Activated CD8-positive, alpha-beta T cell treated with anti-CD3 and anti-CD28 coated beads for 36 hours (primary cell): ENCODE measurements around the gene EPB41L5. TPM values are rescaled to one million over a fixed set of nuclear protein-coding genes. Genes with fewer than 3 reads are reported as not detected.

Experiments used
- ATAC-seq: fragments of 200-7000 bp; cut with Tn5 transposase; one replicate; pipeline ENCODE4 v1.10.0; 2021; ENCODE audit warnings: mild to moderate bottlenecking, moderate library complexity
- CTCF ChIA-PET: fragments of 350-600 bp; sonication (Branson Sonifier 250); formaldehyde crosslinking; loops from one replicate; lab custom pipeline; 2021; ENCODE audit warnings: antibody characterized with exemption; lab: Charles Lee
- POLR2A ChIA-PET: fragments of 350-600 bp; sonication (Branson Sonifier 250); formaldehyde crosslinking; loops from one replicate; lab custom pipeline; 2021; ENCODE audit warnings: antibody characterized with exemption; lab: Charles Lee
- DNase-seq: peaks from one replicate; pipeline ENCODE4 v3.0.0-alpha.2; 2020
- H3K27ac Mint-ChIP-seq: one replicate; pipeline ENCODE4 v1.8.0; 2021; ENCODE audit warnings: mild to moderate bottlenecking, mixed read lengths
- H3K27me3 Mint-ChIP-seq: one replicate; pipeline ENCODE4 v1.8.0; 2021; ENCODE audit warnings: mixed read lengths
- H3K36me3 Mint-ChIP-seq: one replicate; pipeline ENCODE4 v1.8.0; 2021; ENCODE audit warnings: low read depth, mixed read lengths
- H3K4me1 Mint-ChIP-seq: one replicate; pipeline ENCODE4 v1.8.0; 2021; ENCODE audit warnings: low read depth, mixed read lengths
- H3K4me3 Mint-ChIP-seq: one replicate; pipeline ENCODE4 v1.8.0; 2021; ENCODE audit warnings: mild to moderate bottlenecking, moderate library complexity, mixed read lengths
- H3K9me3 Mint-ChIP-seq: one replicate; pipeline ENCODE4 v1.8.0; 2021; ENCODE audit warnings: mixed read lengths
- CTCF ChIP-seq: fragments of 200-600 bp; IDR thresholded peaks from one replicate; pipeline ENCODE4 v1.8.0; 2022; ENCODE audit warnings: antibody characterized with exemption, mild to moderate bottlenecking
- intact Hi-C: fragments of 100-400 bp; cut with micrococcal nuclease; formaldehyde crosslinking; loops from one replicate; pipeline ENCODE4 v1.10.0; 2022
- total RNA-seq, 2 experiments: library from RNA; stranded (reverse); gene quantifications; one replicate each; pipeline ENCODE4 v1.2.3, GENCODE V29; 2021

The EPB41L5 gene
- total RNA-seq, 2 experiments from 2014 or later = 3.9 TPM

- peak overlapping the region; percentile 90 for H3K4me3 Mint-ChIP-seq
- ATAC-seq = no peak
- no peaks in the 10 kb centered on the region for H3K27me3 Mint-ChIP-seq
- H3K9me3 Mint-ChIP-seq = no peaks in the 10 kb centered on the region
- intact Hi-C loops = loop anchor here (1.0 to 5.0 kb wide), 3 partner anchors 67 to 474 kb away; partner anchors contain the start of gene EPB41L5
- peak overlapping the region; percentile 99 for H3K27ac Mint-ChIP-seq
- no peak for DNase-seq
- H3K4me1 Mint-ChIP-seq = peaks cover 52% of the 10 kb centered on the region
- ChIA-PET CTCF (interaction anchor here (0.5 to 9.0 kb wide), 43 partner anchors 8 to 536 kb away, joined by 3 to 135 read pairs (median 4); partner anchors contain the start of genes EPB41L5, PTPN4, TMEM177 and TMEM185B), POLR2A (interaction anchor here (0.6 to 3.6 kb wide), 11 partner anchors 43 to 498 kb away, joined by 3 to 13 read pairs (median 3); partner anchors contain the start of genes PTPN4, TMEM177 and TMEM185B)
- no peaks in the 10 kb centered on the region for H3K36me3 Mint-ChIP-seq
- TF ChIP-seq CTCF = no peak
These were observed 163.6 kb downstream of the EPB41L5 start for GRCh38 chr2:120176526-120176925.

GRCh38 chr2:120177001-120177621 lies 164.2 kb downstream of the EPB41L5 start:
- peak; percentile 60 for TF ChIP-seq CTCF
- ATAC-seq = peak; percentile 94
- peak overlapping the region; percentile 90 for H3K4me3 Mint-ChIP-seq
- H3K4me1 Mint-ChIP-seq = peaks cover 58% of the 10 kb centered on the region
- no peaks in the 10 kb centered on the region for H3K27me3 Mint-ChIP-seq
- ChIA-PET POLR2A (interaction anchor here (0.6 to 3.6 kb wide), 12 partner anchors 36 to 499 kb away, joined by 3 to 13 read pairs (median 3); partner anchors contain the start of genes PTPN4, TMEM177 and TMEM185B), CTCF (interaction anchor here (0.5 to 9.0 kb wide), 37 partner anchors 7 to 536 kb away, joined by 3 to 135 read pairs (median 4); partner anchors contain the start of genes PTPN4 and TMEM177)
- intact Hi-C loops = loop anchor here (2.0 to 5.0 kb wide), 2 partner anchors 165 to 474 kb away; partner anchors contain the start of gene EPB41L5
- H3K36me3 Mint-ChIP-seq = no peaks in the 10 kb centered on the region
- DNase-seq = peak; percentile 89
- no peaks in the 10 kb centered on the region for H3K9me3 Mint-ChIP-seq
- H3K27ac Mint-ChIP-seq = peak overlapping the region; percentile 99

GRCh38 chr2:120177973-120178372 lies 165.1 kb downstream of the EPB41L5 start:
- CTCF ChIA-PET = interaction anchor here (0.9 to 6.5 kb wide), 8 partner anchors 68 to 537 kb away, joined by 3 to 79 read pairs (median 6); no protein-coding TSS in a partner anchor
- intact Hi-C loops = loop anchor here (2.0 to 5.0 kb wide), 2 partner anchors 166 to 475 kb away; partner anchors contain the start of gene EPB41L5
- no peak for DNase-seq
- Mint-ChIP-seq H3K27ac (peak overlapping the region; percentile 99), H3K9me3 (no peaks in the 10 kb centered on the region), H3K36me3 (no peaks in the 10 kb centered on the region), H3K27me3 (no peaks in the 10 kb centered on the region), H3K4me1 (peaks cover 61% of the 10 kb centered on the region), H3K4me3 (peak overlapping the region; percentile 90)
- no peak for TF ChIP-seq CTCF
- POLR2A ChIA-PET = interaction anchor here (0.8 to 3.6 kb wide), 2 partner anchors 36 to 54 kb away, joined by 3 to 13 read pairs; no protein-coding TSS in a partner anchor
- no peak for ATAC-seq

GRCh38 chr2:120179396-120179795 lies 166.5 kb downstream of the EPB41L5 start:
- Mint-ChIP-seq H3K4me1 (peaks cover 61% of the 10 kb centered on the region), H3K4me3 (no peak overlapping the region), H3K27ac (peak overlapping the region; percentile 45), H3K36me3 (no peaks in the 10 kb centered on the region), H3K9me3 (no peaks in the 10 kb centered on the region), H3K27me3 (no peaks in the 10 kb centered on the region)
- ChIA-PET CTCF (interaction anchor here (0.7 kb wide), 1 partner anchor 538 kb away, joined by 3 read pairs; no protein-coding TSS in a partner anchor), POLR2A (no interaction called here)
- no peak for TF ChIP-seq CTCF
- no peak for DNase-seq
- intact Hi-C loops = loop anchor here (5.0 kb wide), 1 partner anchor 167 kb away; the partner anchor contains the start of gene EPB41L5
- no peak for ATAC-seq
